Camera-type eye (tissue), 1 donor: ENCODE data around the gene EXOC8. TPM values are rescaled to one million over a fixed set of nuclear protein-coding genes. Genes with fewer than 3 reads are reported as not detected.

Source experiments
- total RNA-seq: library from RNA; depleted of rRNA; stranded (reverse); fragments of >200 nt; gene quantifications from one replicate; pipeline ENCODE4 v1.2.3, GENCODE V29; 2014

Gene EXOC8
- 27.1 TPM for total RNA-seq

DNA sequence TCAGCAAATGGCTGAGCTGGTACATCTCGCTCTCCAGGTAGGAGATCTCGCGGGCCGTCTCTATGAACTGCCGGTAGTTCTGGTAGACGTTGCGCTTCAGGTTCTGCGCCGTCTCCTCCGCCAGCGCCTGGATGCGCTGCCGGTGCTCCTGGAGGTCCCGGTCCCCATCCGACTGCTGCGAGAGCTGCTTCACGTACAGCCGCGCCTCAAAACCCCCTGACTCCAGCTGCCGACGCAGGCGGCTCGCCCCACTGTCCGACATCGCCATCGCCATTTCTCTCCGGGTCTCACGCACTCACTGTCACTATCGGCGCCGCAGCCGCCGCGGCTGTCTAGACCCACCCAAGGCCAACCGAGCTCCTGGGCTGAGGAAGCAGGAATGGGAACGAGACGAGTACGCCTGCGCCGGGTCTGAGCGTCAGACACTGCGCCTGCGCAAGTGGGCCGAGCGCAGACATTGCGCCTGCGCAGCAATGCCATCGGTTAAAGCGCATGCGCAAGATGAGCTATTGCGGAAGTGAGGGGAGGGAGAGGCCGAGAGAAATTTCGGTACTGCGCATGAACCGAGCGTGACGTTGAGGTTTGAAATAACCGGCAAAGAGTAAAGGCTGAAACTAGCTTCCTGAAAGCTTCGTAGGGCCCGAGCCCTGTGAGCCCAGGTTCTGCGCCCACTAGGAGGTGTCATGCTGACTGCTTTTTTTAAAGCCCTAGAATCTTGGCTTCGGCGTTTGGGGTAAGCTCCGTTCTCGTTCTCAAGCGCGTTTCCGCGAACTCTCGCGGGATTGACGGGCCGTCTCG lies at the start of gene EXOC8:
Gene EXOC8, minus strand, starts transcription at position 381 of the 798 bp plus-strand sequence. Its CDS starts 107 bp downstream, at position 274.

DNA sequence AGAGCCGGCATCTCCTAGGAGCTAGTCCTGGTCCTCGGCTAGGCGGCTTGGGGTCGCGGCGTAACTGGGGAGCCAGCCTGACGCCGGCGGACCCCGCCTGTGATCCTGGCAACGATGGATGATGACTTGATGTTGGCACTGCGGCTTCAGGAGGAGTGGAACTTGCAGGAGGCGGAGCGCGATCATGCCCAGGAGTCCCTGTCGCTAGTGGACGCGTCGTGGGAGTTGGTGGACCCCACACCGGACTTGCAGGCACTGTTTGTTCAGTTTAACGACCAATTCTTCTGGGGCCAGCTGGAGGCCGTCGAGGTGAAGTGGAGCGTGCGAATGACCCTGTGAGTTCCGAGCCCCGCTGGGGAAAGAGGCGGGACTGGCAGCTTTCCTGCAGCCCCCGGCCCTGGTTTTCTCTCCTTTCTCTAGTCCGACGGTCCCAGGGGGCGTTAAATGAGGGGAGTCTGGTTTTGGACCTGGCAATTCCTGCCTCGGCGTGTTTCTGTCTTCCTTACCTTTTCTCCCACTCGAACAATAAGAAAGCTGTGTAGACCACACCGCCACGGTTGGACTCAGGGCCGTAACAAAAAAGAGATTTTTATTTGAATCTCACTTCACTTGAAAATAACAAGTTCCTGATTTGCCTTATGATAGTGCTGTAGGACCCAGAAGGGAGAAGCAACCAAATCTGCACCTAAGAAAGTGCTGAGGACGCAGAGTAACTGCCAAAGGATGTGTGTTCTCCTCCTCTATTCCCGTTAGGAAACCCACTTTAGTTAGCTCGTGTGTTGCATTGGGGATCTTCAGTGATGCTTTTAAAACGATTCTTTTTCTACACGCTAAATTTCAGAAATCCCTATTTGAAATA lies 847 bp upstream of the EXOC8 start, which contains the start of gene SPRTN:
Gene SPRTN, plus strand, starts transcription at position 24 of the 859 bp plus-strand sequence. Its CDS starts 91 bp downstream, at position 115.

Other genes starting within 250 kb of the EXOC8 start
- gene TRIM67, start 175.8 kb downstream of the EXOC8 start, total RNA-seq: 31.0 TPM
- gene GNPAT, start 96.6 kb downstream of the EXOC8 start, total RNA-seq: 44.4 TPM
- gene SPRTN, start 441 bp upstream of the EXOC8 start, total RNA-seq: 19.2 TPM
- gene EGLN1, start 84.4 kb upstream of the EXOC8 start, total RNA-seq: 60.5 TPM
- gene TSNAX, start 190.8 kb upstream of the EXOC8 start, total RNA-seq: 57.1 TPM